C4-2B (cell line): ENCODE measurements around the gene NEUROD1.

Experiments used
- H3K27ac ChIP-seq: fragments of 450-650 bp; 2 replicates; pipeline ENCODE4 v1.5.1; 2017
- ZFX ChIP-seq: fragments of 450-650 bp; IDR thresholded peaks from 2 replicates; pipeline ENCODE4 v1.6.1; 2017
- TF ChIP-seq, protein P1 (sequence below): fragments of 450-650 bp; conservative IDR thresholded peaks from 2 replicates; pipeline ENCODE4 v1.5.1; 2017; ENCODE audit warnings: mild to moderate bottlenecking

Gene NEUROD1

DNA sequence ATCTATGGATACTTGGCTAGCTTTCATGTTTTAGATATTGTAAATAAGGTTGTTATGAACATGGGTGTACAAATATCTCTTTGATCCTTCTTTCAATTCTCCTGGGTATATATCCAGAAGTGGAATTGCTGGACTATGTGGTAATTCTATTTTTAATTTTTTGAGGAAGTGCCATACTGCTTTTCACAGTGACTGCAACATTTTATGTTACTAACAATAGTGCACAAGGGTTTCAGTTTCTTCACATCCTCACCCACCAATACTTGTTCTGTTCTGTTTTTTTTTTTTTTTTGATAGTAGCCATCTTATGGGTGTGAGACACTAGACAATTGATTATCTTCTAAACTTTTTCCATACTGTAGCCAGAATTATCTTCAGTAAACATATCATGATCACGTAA is 17.3 kb upstream of the NEUROD1 start:
- no peak overlapping the region for H3K27ac ChIP-seq
- TF ChIP-seq, protein P1, sequence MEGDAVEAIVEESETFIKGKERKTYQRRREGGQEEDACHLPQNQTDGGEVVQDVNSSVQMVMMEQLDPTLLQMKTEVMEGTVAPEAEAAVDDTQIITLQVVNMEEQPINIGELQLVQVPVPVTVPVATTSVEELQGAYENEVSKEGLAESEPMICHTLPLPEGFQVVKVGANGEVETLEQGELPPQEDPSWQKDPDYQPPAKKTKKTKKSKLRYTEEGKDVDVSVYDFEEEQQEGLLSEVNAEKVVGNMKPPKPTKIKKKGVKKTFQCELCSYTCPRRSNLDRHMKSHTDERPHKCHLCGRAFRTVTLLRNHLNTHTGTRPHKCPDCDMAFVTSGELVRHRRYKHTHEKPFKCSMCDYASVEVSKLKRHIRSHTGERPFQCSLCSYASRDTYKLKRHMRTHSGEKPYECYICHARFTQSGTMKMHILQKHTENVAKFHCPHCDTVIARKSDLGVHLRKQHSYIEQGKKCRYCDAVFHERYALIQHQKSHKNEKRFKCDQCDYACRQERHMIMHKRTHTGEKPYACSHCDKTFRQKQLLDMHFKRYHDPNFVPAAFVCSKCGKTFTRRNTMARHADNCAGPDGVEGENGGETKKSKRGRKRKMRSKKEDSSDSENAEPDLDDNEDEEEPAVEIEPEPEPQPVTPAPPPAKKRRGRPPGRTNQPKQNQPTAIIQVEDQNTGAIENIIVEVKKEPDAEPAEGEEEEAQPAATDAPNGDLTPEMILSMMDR: no peak
- TF ChIP-seq ZFX: no peak

DNA sequence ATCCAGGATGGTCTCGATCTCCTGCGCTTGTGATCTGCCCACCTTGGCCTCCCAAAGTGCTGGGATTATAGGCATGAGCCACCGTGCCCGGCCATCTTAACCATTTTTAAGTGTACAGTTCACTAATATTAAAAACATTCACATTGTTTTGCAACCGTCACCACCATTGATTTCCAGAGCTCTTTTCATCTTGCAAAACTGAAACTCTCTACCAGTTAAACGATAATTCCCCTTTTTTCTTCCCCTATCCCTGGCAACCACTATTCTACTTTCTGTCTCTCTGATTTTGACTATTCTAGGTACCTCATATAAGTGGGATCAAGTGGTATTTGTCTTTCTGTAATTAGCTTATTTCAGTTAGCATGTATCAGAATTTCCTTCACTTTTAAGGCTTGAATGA is 16.8 kb upstream of the NEUROD1 start:
- H3K27ac ChIP-seq: no peak overlapping the region
- no peak for TF ChIP-seq ZFX
- TF ChIP-seq, protein P1: no peak

DNA sequence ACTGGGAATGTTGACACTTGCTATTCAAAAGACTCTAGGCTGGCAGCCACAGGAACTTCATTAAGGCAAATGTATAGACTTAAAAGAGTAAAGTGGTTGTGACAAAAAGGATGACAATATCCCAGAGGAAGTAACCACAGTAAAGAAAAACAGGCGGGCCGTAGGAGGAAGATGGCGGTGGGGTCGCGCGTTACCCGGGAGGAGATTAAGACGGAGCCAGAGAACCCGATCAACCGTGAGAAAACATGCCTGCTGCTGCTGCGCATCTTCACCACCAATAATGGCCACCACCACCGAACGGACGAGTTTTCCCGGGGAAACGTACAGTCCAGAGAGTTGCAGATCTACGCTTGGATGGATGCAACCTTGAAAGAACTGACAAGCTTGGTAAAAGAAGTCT is 14.0 kb upstream of the NEUROD1 start:
- TF ChIP-seq, protein P1: no peak
- no peak for TF ChIP-seq ZFX
- H3K27ac ChIP-seq: no peak overlapping the region

DNA sequence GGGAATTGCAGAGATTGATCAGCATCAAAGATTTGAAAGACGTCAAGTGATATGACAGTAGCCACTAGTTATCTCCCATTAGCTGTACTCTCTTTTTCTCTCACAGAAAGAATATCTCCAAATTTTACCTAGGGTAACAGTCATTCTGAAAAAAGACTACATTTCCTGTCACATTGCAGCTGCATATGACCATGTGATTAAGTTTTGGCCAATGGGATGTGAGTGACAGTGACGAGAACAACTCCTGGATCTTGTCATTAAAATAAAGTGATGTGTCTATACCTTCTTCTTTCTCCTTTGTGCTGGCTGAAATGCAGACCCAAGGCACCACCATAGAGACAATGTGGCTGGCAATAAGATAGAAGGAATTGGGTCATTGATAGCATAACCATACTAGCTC is 10.5 kb upstream of the NEUROD1 start:
- no peak for TF ChIP-seq ZFX
- TF ChIP-seq, protein P1: no peak
- H3K27ac ChIP-seq: no peak overlapping the region

DNA sequence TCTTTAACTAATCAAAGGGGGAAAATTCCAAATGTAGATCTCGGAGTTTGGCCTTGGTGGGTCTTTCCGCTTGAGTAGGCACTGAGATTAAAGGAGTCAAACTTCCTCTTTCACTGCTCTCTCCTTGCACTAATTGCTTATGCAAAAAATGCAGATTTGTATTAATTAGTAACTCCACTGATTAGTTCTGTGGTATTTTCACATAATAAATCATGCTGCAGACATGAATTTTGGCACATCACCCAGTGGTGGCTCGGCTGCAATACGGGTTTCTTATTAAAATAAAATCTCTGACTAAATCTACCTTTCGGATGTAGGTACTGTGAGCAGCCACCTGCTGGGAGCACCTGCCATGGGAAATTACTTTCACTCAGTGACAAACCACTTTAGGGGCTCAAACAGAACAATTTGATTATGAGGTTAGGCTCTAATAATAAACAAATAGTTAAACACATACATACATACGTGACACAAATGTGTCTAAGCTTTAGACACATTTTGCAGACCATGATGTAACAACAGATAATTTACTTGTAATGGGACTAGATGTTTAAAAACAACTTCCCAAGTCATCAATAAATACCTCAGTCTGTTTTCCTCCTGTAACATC is 6.4 kb upstream of the NEUROD1 start:
- TF ChIP-seq, protein P1: no peak
- TF ChIP-seq ZFX: no peak
- no peak overlapping the region for H3K27ac ChIP-seq

DNA sequence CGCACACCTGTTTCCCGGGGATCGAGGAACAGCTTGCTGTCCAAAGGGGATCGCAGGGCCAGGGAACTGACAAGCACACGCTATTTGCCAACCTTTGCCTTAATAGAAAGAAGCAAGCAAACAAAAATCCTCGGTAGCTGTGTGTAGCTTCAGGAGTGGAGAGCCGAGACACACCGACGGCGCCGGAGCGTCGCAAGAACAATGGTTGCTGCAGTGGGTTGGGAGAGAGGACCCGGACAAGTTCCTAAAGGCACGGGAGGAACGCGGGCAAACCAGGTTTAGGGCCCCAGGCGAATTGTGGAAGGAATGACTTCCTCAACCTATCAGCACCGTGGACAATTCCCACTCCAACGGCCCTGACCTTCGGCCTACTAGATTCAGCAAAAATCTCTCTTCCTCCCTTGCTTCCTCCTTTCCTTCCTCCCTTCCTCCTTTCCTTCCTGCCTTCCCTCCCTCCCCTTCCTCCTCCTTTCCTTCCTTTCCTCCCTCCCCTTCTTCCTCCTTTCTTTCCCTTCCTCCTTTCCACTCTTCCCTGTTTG is 4.9 kb upstream of the NEUROD1 start:
- TF ChIP-seq ZFX: no peak
- TF ChIP-seq, protein P1: no peak
- H3K27ac ChIP-seq: no peak overlapping the region

DNA sequence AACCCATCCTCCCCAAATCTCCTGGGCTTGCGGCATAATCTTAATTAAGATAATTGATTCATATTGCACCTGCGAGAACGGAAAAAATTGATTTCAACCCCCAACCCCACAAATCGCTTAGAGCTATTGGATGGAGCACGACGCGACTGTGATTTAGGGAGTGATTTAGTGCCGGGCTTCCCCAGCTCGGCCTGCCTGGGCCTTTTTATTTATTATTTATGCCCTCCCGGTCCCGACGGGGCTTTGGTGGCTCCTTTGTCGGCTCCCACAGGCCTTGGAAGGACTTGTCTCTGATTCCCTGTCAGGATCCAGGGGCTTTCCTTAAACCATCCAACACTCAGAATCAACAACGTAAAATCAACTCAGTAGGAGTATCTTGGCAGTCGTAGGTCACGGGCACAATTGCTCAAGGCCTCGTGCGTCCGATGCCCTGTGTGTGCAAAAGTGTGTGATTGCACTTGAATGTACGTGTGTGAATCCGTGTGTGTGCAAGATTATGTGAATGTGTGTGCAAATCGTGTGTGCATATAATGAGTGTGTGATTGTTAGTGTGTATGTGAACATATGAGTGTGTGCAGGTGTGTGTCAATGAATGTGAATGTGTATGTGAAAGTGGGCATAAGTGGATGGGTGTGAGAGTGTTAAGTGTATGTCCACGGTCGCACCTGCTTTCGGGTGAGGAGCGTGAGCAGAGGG is 4.3 kb upstream of the NEUROD1 start:
- no peak overlapping the region for H3K27ac ChIP-seq
- no peak for TF ChIP-seq ZFX
- TF ChIP-seq, protein P1: no peak
